Activated CD4-positive, alpha-beta memory T cell treated with anti-CD3 and anti-CD28 coated beads for 36 hours (primary cell): ENCODE measurements around the gene OBSL1. TPM values are rescaled to one million over a fixed set of nuclear protein-coding genes. Genes with fewer than 3 reads are reported as not detected.

Experiments used
- CTCF ChIA-PET: fragments of 350-600 bp; sonication (Branson Sonifier 250); formaldehyde crosslinking; loops from one replicate; lab custom pipeline; 2021; ENCODE audit warnings: antibody characterized with exemption, inconsistent platforms; lab: Charles Lee
- POLR2A ChIA-PET: fragments of 350-600 bp; sonication (Branson Sonifier 250); formaldehyde crosslinking; loops from one replicate; lab custom pipeline; 2021; ENCODE audit warnings: antibody characterized with exemption; lab: Charles Lee
- DNase-seq: peaks from one replicate; pipeline ENCODE4 v3.0.0-alpha.2; 2020
- H3K27ac Mint-ChIP-seq: one replicate; pipeline ENCODE4 v1.8.0; 2021; ENCODE audit warnings: mixed read lengths
- H3K27me3 Mint-ChIP-seq: one replicate; pipeline ENCODE4 v1.8.0; 2021; ENCODE audit warnings: mixed read lengths
- H3K36me3 Mint-ChIP-seq: one replicate; pipeline ENCODE4 v1.8.0; 2021; ENCODE audit warnings: mixed read lengths
- H3K4me1 Mint-ChIP-seq: one replicate; pipeline ENCODE4 v1.8.0; 2021; ENCODE audit warnings: low read depth, mixed read lengths
- H3K4me3 Mint-ChIP-seq: one replicate; pipeline ENCODE4 v1.8.0; 2021; ENCODE audit warnings: mild to moderate bottlenecking, mixed read lengths
- H3K9me3 Mint-ChIP-seq: one replicate; pipeline ENCODE4 v1.8.0; 2021; ENCODE audit warnings: mixed read lengths
- intact Hi-C: fragments of 100-400 bp; cut with micrococcal nuclease; formaldehyde crosslinking; loops from one replicate; pipeline ENCODE4 v1.15.1; 2023
- total RNA-seq, 2 experiments: library from RNA; stranded (reverse); gene quantifications; one replicate each; pipeline ENCODE4 v1.2.3, GENCODE V29; 2021

The OBSL1 gene
- total RNA-seq, 2 experiments from 2014 or later = 0.83 to 0.94 TPM

- Mint-ChIP-seq H3K27me3 (peaks cover 14% of the 10 kb centered on the region), H3K36me3 (no peaks in the 10 kb centered on the region), H3K27ac (no peak overlapping the region), H3K9me3 (no peaks in the 10 kb centered on the region), H3K4me3 (no peak overlapping the region), H3K4me1 (no peaks in the 10 kb centered on the region)
- CTCF ChIA-PET = interaction anchor here (0.6 to 6.0 kb wide), 12 partner anchors 9 to 157 kb away, joined by 3 to 73 read pairs (median 6); partner anchors contain the start of genes CHPF, INHA, OBSL1 and STK11IP
- DNase-seq = no peak
- intact Hi-C loops = no loop called here
- POLR2A ChIA-PET = no interaction called here
Measured at GRCh38 chr2:219560893-219561178, 10.5 kb downstream of the OBSL1 start.

DNA sequence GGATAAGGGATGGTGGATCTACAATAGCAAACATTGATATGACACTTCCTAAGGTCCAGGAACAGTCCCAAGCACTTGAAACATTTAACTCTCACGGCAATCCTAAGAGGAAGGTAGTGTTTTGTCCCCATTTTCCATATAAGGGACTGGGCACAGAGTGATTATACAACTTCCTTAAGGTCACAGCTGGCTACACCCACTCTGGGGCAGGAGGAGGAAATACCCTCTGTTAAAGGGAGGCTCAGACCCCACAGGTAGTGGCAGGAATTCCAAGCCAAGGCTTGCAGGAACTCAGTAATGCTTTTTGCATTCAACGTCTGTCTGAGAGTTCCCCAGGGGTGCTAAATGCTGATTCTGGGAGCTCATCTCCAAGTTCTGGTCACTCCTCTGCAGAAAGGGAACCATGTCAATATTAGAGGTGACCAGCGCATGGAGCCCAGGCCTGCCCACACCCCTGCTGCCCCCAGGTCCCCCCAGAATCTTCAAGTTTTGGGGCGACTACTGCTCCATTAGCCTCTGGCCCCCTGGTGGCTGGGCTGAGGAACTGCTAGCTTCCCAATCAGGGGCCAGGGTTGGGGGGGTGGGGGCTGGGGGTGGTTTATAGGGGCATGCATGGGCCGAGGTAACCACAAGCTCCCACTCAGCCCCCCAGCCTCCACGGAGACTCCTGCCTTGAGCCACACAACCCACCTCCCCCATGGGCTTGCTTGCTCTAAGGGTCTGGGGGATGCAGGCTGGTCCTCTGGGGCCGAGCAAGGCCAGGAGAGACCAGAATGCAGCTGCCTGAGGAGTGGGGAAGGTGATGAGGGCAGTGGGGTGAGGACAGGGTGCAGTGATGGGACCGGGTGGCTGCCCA is 11.1 kb downstream of the OBSL1 start:
- intact Hi-C loops = no loop called here
- DNase-seq = peak; percentile 21
- no peak overlapping the region for H3K4me3 Mint-ChIP-seq

DNA sequence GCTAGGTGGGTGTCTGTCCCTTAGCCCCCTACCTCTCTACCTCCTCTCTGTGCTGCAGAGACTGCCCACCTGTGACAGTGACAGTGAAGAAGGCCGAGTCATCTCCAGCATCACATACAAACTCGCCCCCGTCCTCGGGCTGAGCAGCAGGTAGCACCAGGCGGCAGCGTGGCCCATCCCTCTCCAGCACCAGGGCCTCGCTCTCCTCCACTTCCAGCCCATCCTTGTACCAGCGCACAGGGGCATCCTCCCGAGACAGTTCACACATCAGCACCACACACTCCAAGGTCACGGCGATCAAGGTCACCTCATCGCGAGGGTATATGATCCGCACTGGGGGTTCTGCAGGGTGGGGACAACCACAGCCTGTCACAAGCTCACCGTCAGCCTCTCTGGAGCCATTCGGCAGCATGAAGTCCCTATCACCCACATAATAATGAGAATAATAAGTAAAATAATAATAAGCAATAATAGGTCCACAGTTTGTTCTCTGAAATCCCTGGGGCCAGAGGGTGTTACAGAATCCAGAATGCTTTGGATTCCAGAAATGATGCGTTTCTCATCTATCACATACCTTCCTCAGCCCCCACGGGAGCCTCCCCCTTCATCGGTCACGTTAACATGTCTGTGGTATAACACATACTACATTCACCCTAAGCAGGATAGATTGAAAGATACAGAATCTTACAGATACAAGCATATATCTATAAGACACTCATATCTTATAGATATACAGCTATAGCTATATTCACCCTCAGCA is 12.0 kb downstream of the OBSL1 start:
- POLR2A ChIA-PET = no interaction called here
- Mint-ChIP-seq H3K27me3 (peaks cover 20% of the 10 kb centered on the region), H3K36me3 (no peaks in the 10 kb centered on the region), H3K9me3 (no peaks in the 10 kb centered on the region), H3K4me3 (no peak overlapping the region), H3K4me1 (no peaks in the 10 kb centered on the region), H3K27ac (no peak overlapping the region)
- CTCF ChIA-PET = interaction anchor here (0.6 to 6.0 kb wide), 15 partner anchors 9 to 172 kb away, joined by 3 to 73 read pairs (median 5); partner anchors contain the start of genes CHPF, DNPEP, INHA and OBSL1
- DNase-seq = no peak
- intact Hi-C loops = no loop called here

More for the DNA sequence above, 11.1 kb downstream of the OBSL1 start:
- Mint-ChIP-seq H3K9me3 (no peaks in the 10 kb centered on the region), H3K27me3 (peaks cover 15% of the 10 kb centered on the region), H3K36me3 (no peaks in the 10 kb centered on the region), H3K4me1 (no peaks in the 10 kb centered on the region), H3K27ac (no peak overlapping the region)
- POLR2A ChIA-PET = no interaction called here
- CTCF ChIA-PET = interaction anchor here (0.6 to 6.0 kb wide), 20 partner anchors 8 to 172 kb away, joined by 3 to 73 read pairs (median 4); partner anchors contain the start of genes CHPF, DNPEP, INHA and OBSL1

GRCh38 chr2:219557791-219558785 is 13.3 kb downstream of the OBSL1 start:
- Mint-ChIP-seq H3K9me3 (no peaks in the 10 kb centered on the region), H3K27ac (no peak overlapping the region), H3K27me3 (peaks cover 29% of the 10 kb centered on the region), H3K4me3 (no peak overlapping the region), H3K4me1 (peaks cover 5% of the 10 kb centered on the region), H3K36me3 (no peaks in the 10 kb centered on the region)
- no peak for DNase-seq
- intact Hi-C loops = no loop called here
- ChIA-PET CTCF (interaction anchor here (0.6 kb wide), 2 partner anchors 48 to 1545 kb away, joined by 3 to 6 read pairs; no protein-coding TSS in a partner anchor), POLR2A (no interaction called here)

GRCh38 chr2:219557320-219557719 is 14.0 kb downstream of the OBSL1 start:
- Mint-ChIP-seq H3K9me3 (no peaks in the 10 kb centered on the region), H3K36me3 (no peaks in the 10 kb centered on the region), H3K27me3 (peaks cover 25% of the 10 kb centered on the region), H3K4me3 (no peak overlapping the region), H3K4me1 (peaks cover 5% of the 10 kb centered on the region), H3K27ac (no peak overlapping the region)
- no peak for DNase-seq
- CTCF ChIA-PET = interaction anchor here (0.6 to 1.3 kb wide), 2 partner anchors 16 to 1546 kb away, joined by 3 read pairs; no protein-coding TSS in a partner anchor
- POLR2A ChIA-PET = no interaction called here
- intact Hi-C loops = no loop called here

GRCh38 chr2:219556413-219556812 is 14.9 kb downstream of the OBSL1 start:
- CTCF ChIA-PET = interaction anchor here (1.3 kb wide), 1 partner anchor 15 kb away, joined by 3 read pairs; no protein-coding TSS in a partner anchor
- intact Hi-C loops = no loop called here
- Mint-ChIP-seq H3K4me3 (no peak overlapping the region), H3K36me3 (no peaks in the 10 kb centered on the region), H3K4me1 (peaks cover 10% of the 10 kb centered on the region), H3K27ac (no peak overlapping the region), H3K27me3 (peaks cover 27% of the 10 kb centered on the region), H3K9me3 (no peaks in the 10 kb centered on the region)
- POLR2A ChIA-PET = no interaction called here
- no peak for DNase-seq

DNA sequence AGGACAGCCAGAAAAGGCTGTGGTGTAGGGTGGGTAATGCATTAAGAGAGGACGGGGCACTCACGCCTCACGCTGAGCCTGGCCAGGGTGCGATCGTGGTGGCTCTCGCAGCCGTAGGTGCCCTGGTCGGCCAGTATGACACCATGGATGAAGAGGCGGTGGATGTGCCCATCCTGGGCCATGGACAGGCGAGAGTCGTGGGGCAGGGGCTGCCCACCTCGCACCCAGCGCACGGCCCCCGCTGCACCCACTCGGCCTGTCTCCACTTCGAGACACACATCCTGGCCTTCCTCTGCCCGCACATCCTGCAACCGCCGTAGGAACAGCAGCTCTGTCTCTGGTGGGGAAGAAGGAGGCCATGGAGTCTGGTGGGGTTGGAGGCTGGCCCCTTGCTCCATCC is 15.4 kb downstream of the OBSL1 start:
- ChIA-PET CTCF (interaction anchor here (1.3 to 1.4 kb wide), 2 partner anchors 15 to 86 kb away, joined by 3 read pairs; no protein-coding TSS in a partner anchor), POLR2A (no interaction called here)
- H3K27me3 Mint-ChIP-seq = peaks cover 29% of the 10 kb centered on the region
- intact Hi-C loops = no loop called here
- no peak overlapping the region for H3K4me3 Mint-ChIP-seq
- no peaks in the 10 kb centered on the region for H3K9me3 Mint-ChIP-seq
- H3K36me3 Mint-ChIP-seq = no peaks in the 10 kb centered on the region
- peaks cover 10% of the 10 kb centered on the region for H3K4me1 Mint-ChIP-seq
- no peak for DNase-seq
- H3K27ac Mint-ChIP-seq = no peak overlapping the region

GRCh38 chr2:219554350-219554749 is 17.0 kb downstream of the OBSL1 start:
- Mint-ChIP-seq H3K27me3 (peaks cover 30% of the 10 kb centered on the region), H3K27ac (no peak overlapping the region), H3K4me1 (peaks cover 10% of the 10 kb centered on the region), H3K36me3 (no peaks in the 10 kb centered on the region), H3K9me3 (no peaks in the 10 kb centered on the region), H3K4me3 (no peak overlapping the region)
- POLR2A ChIA-PET = no interaction called here
- CTCF ChIA-PET = interaction anchor here (0.6 to 3.8 kb wide), 4 partner anchors 11 to 274 kb away, joined by 3 to 17 read pairs (median 4); partner anchors contain the start of genes CHPF and TMEM198
- intact Hi-C loops = no loop called here
- no peak for DNase-seq

DNA sequence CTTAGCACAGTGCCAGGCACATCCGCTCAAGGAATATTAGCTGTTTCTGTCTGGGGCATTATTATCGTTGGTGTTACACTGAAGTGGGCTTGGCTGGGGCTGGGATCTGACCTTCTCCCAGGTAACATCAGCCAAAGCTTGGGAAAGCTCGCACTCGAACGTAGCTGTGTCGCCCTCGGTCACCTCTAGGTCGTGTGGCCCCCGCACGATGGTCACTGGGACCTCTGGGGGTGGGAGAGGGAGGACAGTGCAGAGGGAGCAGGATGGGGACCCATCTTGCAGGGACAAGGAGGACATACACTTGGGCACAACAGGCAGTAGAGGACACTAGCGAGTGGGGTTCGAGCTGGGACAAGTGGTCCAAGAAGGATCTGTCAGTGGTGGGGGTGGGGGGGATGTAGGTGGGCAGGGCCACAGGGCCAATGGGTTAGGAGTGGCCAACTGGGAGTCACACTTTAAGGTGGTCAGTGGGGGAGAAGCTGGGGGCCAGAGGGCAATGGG is 17.8 kb downstream of the OBSL1 start:
- CTCF ChIA-PET = interaction anchor here (1.3 to 3.8 kb wide), 2 partner anchors 10 to 12 kb away, joined by 4 to 17 read pairs; partner anchors contain the start of genes CHPF and TMEM198

DNA sequence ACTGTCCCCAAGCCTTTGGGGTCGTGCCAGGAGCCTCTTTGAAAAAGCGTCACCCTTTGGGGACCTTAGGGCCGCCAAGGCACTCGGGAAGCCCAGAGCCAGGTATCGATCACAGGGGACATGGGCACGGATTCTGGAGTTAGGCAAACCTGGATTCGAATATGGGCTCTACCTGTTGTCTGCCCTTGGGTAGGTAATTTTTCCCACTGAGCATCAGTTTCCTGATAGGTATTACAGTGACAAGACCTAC is 18.2 kb downstream of the OBSL1 start:
- POLR2A ChIA-PET = interaction anchor here (1.0 kb wide), 1 partner anchor 10 kb away, joined by 5 read pairs; the partner anchor contains the start of genes CHPF and TMEM198
- Mint-ChIP-seq H3K27me3 (peaks cover 37% of the 10 kb centered on the region), H3K36me3 (no peaks in the 10 kb centered on the region), H3K4me3 (no peak overlapping the region), H3K4me1 (peaks cover 10% of the 10 kb centered on the region), H3K27ac (no peak overlapping the region), H3K9me3 (no peaks in the 10 kb centered on the region)
- intact Hi-C loops = no loop called here
- no peak for DNase-seq
- CTCF ChIA-PET = interaction anchor here (1.2 to 3.8 kb wide), 3 partner anchors 10 to 43 kb away, joined by 4 to 17 read pairs (median 17); partner anchors contain the start of genes CHPF and TMEM198

More for the DNA sequence above, 17.8 kb downstream of the OBSL1 start:
- no peaks in the 10 kb centered on the region for H3K36me3 Mint-ChIP-seq
- DNase-seq = no peak
- peak overlapping the region; percentile 26 for H3K4me3 Mint-ChIP-seq
- no peaks in the 10 kb centered on the region for H3K9me3 Mint-ChIP-seq
- H3K4me1 Mint-ChIP-seq = peaks cover 10% of the 10 kb centered on the region
- POLR2A ChIA-PET = no interaction called here
- H3K27ac Mint-ChIP-seq = no peak overlapping the region
- intact Hi-C loops = no loop called here
- peaks cover 34% of the 10 kb centered on the region for H3K27me3 Mint-ChIP-seq
